GM12891 (cell line): ENCODE results near the gene TBC1D2B.

Experiments
- POLR2A ChIP-seq: IDR thresholded peaks from 2 replicates; pipeline ENCODE4 v1.6.1; 2011; ENCODE audit warnings: low read depth, low read length, control low read depth
- POLR2AphosphoS5 ChIP-seq: IDR thresholded peaks from 2 replicates; pipeline ENCODE4 v1.6.1; 2011; ENCODE audit warnings: low read depth, low read length, control low read depth
- POU2F2 ChIP-seq: IDR thresholded peaks from 2 replicates; pipeline ENCODE4 v1.6.1; 2011; ENCODE audit warnings: low read depth, mild to moderate bottlenecking, control low read depth, low read length, moderate library complexity
- SPI1 ChIP-seq: IDR thresholded peaks from 2 replicates; pipeline ENCODE4 v1.6.1; 2011; ENCODE audit warnings: low read depth, low read length, control low read depth
- TAF1 ChIP-seq: IDR thresholded peaks from 2 replicates; pipeline ENCODE4 v1.6.1; 2011; ENCODE audit warnings: low read depth, low read length, control low read depth

DNA sequence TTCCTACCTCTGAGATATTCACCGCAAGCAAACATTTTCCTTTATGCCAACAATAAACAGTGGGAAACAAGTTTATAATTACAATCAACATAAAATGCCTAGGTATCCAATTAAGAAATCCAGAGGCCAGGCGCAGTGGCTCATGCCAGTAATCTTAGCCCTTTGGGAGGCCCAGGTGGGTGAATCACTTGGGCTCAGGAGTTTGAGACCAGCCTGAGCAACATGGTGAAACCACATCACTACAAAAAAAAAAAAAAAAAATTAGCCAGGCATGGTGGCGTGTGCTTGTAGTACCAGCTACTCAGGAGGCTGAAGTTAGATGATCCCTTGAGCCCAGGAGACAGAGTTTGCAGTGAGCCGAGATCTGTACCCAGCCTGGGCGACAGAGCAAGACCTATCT, 17.3 kb downstream of the TBC1D2B start:
- TF ChIP-seq POLR2AphosphoS5: no peak
- no peak for TF ChIP-seq TAF1
- no peak for TF ChIP-seq POLR2A
- no peak for TF ChIP-seq SPI1
- no peak for TF ChIP-seq POU2F2
